ENCODE results near the gene DDI2.

Gene DDI2

GRCh38 chr1:15684042-15684461 lies 66.8 kb downstream of the DDI2 start, which contains the start of gene PLEKHM2:
Gene PLEKHM2, plus strand, starts transcription at chr1:15684320. Its CDS starts 239 bp downstream, at chr1:15684559.
- Histone ChIP-seq H3K4me1 (peaks cover 55% of the 10 kb centered on the region), H4K20me1 (peaks cover 45% of the 10 kb centered on the region), H3K9me3 (no peaks in the 10 kb centered on the region), H3K27ac (peak within 1 kb of the TSS; percentile 93), H3K27me3 (no peaks in the 10 kb centered on the region), H3K4me3 (peak within 1 kb of the TSS; percentile 85), H3K4me2 (peak within 1 kb of the TSS; percentile 94), H3K9ac (peak within 1 kb of the TSS; percentile 90), H3K36me3 (peaks cover 5% of the 10 kb centered on the region)
- TF ChIP-seq Cebpa-rat (IDR thresholded peaks at IDR 0.05), result no peak

GRCh38 chr1:15684468-15685291 lies 67.4 kb downstream of the DDI2 start:
- H3K9ac ChIP-seq, result peak overlapping the region; percentile 90
- H3K4me2 ChIP-seq, result peak overlapping the region; percentile 94
- H3K27ac ChIP-seq, result peak overlapping the region; percentile 93
- H3K36me3 ChIP-seq, result peaks cover 11% of the 10 kb centered on the region
- peaks cover 55% of the 10 kb centered on the region for H3K4me1 ChIP-seq
- no peaks in the 10 kb centered on the region for H3K9me3 ChIP-seq
- peak overlapping the region; percentile 85 for H3K4me3 ChIP-seq
- no peaks in the 10 kb centered on the region for H3K27me3 ChIP-seq
- no peak for TF ChIP-seq Cebpa-rat (IDR thresholded peaks at IDR 0.05)
- peaks cover 51% of the 10 kb centered on the region for H4K20me1 ChIP-seq

GRCh38 chr1:15685820-15686219 lies 68.6 kb downstream of the DDI2 start:
- H3K9me3 ChIP-seq, result no peaks in the 10 kb centered on the region
- H3K4me3 ChIP-seq, result peak overlapping the region; percentile 85
- no peak overlapping the region for H3K27ac ChIP-seq
- TF ChIP-seq Cebpa-rat (IDR thresholded peaks at IDR 0.05), result no peak
- peaks cover 22% of the 10 kb centered on the region for H3K36me3 ChIP-seq
- peaks cover 55% of the 10 kb centered on the region for H3K4me1 ChIP-seq
- peak overlapping the region; percentile 94 for H3K4me2 ChIP-seq
- peaks cover 62% of the 10 kb centered on the region for H4K20me1 ChIP-seq
- H3K27me3 ChIP-seq, result no peaks in the 10 kb centered on the region
- peak overlapping the region; percentile 90 for H3K9ac ChIP-seq

- Histone ChIP-seq H3K4me3 (no peak overlapping the region), H3K27me3 (no peaks in the 10 kb centered on the region), H3K27ac (no peak overlapping the region), H3K9me3 (no peaks in the 10 kb centered on the region), H4K20me1 (peaks cover 78% of the 10 kb centered on the region), H3K9ac (no peak overlapping the region), H3K4me1 (peaks cover 50% of the 10 kb centered on the region), H3K36me3 (peaks cover 30% of the 10 kb centered on the region), H3K4me2 (no peak overlapping the region)
- no peak for TF ChIP-seq Cebpa-rat (IDR thresholded peaks at IDR 0.05)
Observed at GRCh38 chr1:15687446-15687845, 70.2 kb downstream of the DDI2 start.

GRCh38 chr1:15690317-15690716 lies 73.1 kb downstream of the DDI2 start:
- Histone ChIP-seq H4K20me1 (peaks cover 100% of the 10 kb centered on the region), H3K27ac (no peak overlapping the region), H3K4me1 (peaks cover 31% of the 10 kb centered on the region), H3K4me2 (no peak overlapping the region), H3K27me3 (no peaks in the 10 kb centered on the region), H3K9me3 (no peaks in the 10 kb centered on the region), H3K4me3 (no peak overlapping the region), H3K36me3 (peaks cover 38% of the 10 kb centered on the region), H3K9ac (no peak overlapping the region)
- no peak for TF ChIP-seq Cebpa-rat (IDR thresholded peaks at IDR 0.05)

- Histone ChIP-seq H3K9ac (no peak overlapping the region; the same call in 1 of the 2 replicates), H3K9me3 (no peaks in the 10 kb centered on the region), H3K27me3 (no peaks in the 10 kb centered on the region), H3K36me3 (peaks cover 44% of the 10 kb centered on the region), H3K4me2 (no peak overlapping the region), H3K4me1 (peaks cover 25% of the 10 kb centered on the region), H3K27ac (no peak overlapping the region), H3K4me3 (no peak overlapping the region), H4K20me1 (peaks cover 100% of the 10 kb centered on the region)
- TF ChIP-seq Cebpa-rat (IDR thresholded peaks at IDR 0.05), result no peak
Observed at GRCh38 chr1:15691434-15692032, 74.3 kb downstream of the DDI2 start.

- Histone ChIP-seq H3K9me3 (no peaks in the 10 kb centered on the region), H3K4me1 (peaks cover 28% of the 10 kb centered on the region), H4K20me1 (peaks cover 96% of the 10 kb centered on the region), H3K36me3 (peaks cover 44% of the 10 kb centered on the region), H3K4me3 (no peak overlapping the region), H3K27me3 (no peaks in the 10 kb centered on the region), H3K4me2 (no peak overlapping the region), H3K27ac (no peak overlapping the region), H3K9ac (no peak overlapping the region)
- TF ChIP-seq Cebpa-rat (IDR thresholded peaks at IDR 0.05), result no peak
Observed at GRCh38 chr1:15692121-15692682, 74.9 kb downstream of the DDI2 start.

GRCh38 chr1:15693371-15693770 lies 76.1 kb downstream of the DDI2 start:
- Histone ChIP-seq H3K27ac (no peak overlapping the region), H3K36me3 (peaks cover 44% of the 10 kb centered on the region), H4K20me1 (peaks cover 96% of the 10 kb centered on the region)

GRCh38 chr1:15696956-15697521 lies 79.8 kb downstream of the DDI2 start:
- Histone ChIP-seq H3K27ac (peak overlapping the region; percentile 54), H3K9ac (peak overlapping the region; percentile 64), H4K20me1 (peaks cover 92% of the 10 kb centered on the region), H3K4me1 (peaks cover 42% of the 10 kb centered on the region), H3K9me3 (no peaks in the 10 kb centered on the region), H3K4me3 (peak overlapping the region; percentile 53), H3K36me3 (peaks cover 22% of the 10 kb centered on the region), H3K27me3 (no peaks in the 10 kb centered on the region), H3K4me2 (peak overlapping the region; percentile 83)
- TF ChIP-seq Cebpa-rat (IDR thresholded peaks at IDR 0.05), result no peak

More at GRCh38 chr1:15693371-15693770, 76.1 kb downstream of the DDI2 start:
- no peak for TF ChIP-seq Cebpa-rat (IDR thresholded peaks at IDR 0.05)
- Histone ChIP-seq H3K9me3 (no peaks in the 10 kb centered on the region), H3K4me1 (peaks cover 29% of the 10 kb centered on the region), H3K27me3 (no peaks in the 10 kb centered on the region), H3K4me3 (no peak overlapping the region), H3K4me2 (no peak overlapping the region), H3K9ac (0 out of 2 replicates have a peak overlapping the region, but pooled peaks have one; percentile 18)
